NCI-H2196 (cell line): ENCODE data around the gene MFAP3L.

ENCODE experiments used
- DNase-seq: peaks from one replicate; lab custom pipeline; 2025; ENCODE audit not compliant: unreplicated experiment; lab: John Stamatoyannopoulos, UW

MFAP3L gene

DNA sequence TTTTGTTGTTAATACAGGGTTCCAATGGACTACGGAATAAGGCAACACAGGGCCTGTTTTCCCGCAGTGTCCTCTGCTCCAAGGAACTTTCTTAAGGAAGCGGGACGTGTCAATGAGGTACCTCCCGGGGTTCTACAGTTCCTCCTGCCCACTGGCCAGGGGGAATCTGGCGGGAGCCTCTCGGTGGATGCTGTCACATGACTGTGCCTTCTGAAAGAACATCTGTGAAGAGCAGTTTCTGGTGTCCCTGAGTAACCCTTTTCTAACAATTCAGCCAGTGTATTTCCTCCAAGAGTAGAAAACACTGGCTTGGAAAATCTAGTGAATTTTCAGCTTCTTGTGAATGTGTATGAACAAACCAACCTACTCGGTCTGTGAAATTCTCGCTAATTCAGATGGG lies 32.7 kb downstream of the MFAP3L start:
- no peak for DNase-seq

DNA sequence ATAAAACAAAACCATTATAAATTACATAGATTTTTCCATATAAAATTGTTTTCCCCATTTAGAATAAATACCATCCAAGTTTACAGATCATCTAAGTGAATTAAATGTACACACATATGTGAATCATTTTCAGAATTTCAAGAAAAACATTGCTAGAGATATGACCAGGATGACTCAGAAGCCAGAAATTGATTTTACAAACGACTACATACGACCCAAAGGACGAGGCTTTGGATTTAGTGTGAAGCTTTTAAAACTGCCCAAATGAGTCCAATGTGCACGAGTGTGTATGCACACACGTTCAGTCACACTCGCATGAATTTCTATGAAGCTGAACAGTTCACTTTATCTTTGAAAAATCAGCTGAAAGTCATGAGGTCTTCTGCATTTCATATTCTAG lies 37.9 kb downstream of the MFAP3L start:
- no peak for DNase-seq

DNA sequence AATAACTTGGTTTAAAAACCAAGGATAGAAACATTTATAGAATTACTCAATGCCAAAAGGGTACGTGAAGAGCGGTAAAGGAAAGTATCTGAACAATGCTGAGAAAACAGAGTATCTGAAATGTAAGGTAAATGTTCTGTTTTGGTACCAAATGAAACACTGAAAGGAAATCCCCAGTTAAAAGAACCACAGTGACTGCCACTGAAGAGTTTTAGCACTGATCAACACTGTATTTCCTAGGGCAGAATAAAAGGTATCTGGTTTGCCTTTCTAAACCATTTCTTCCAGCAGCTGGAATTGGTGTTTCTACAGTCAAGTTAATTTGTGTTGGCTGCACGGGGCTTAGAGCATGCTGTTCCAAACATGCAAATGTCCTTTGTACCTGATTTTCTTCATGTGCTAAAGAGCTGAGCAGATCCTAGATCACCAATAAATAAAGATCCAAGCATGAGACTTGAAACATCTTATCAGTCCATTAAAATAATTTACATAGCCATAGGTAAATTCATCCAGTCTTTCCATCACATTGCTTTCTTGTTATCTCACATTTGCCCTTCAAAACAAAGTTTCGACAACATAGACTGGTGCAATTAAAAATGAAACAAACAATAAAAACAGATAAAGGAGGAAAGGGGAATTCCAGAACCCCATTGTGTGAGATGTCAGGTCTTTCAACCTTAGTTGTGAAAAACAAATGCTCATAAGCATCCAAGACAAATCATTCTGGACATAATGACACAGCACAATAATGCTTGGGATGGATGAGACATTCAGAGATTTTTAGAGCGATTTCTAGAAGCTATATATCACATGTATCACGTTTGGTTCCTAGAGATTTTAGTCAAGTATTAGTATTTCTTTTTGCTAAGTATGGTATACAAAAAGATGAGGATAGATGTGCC lies 38.6 kb downstream of the MFAP3L start:
- DNase-seq = no peak

DNA sequence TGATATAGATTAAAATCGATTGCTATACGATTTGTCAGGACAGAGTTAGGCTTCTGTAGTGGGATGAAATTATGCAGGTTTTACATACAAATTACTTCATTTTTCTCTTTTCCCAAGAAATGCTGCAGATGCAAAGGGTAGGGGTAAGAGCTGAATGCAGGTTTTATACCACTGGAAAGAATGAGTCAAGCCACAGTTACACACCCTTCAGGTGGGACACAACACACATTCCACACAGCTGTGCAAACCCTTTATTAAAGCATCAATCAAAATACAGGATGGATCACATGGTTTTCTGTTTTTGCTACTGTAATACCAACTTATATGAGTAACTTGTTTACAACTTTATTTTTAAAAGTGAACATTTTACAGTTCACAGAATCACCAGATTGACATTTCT lies 39.8 kb downstream of the MFAP3L start:
- no peak for DNase-seq

DNA sequence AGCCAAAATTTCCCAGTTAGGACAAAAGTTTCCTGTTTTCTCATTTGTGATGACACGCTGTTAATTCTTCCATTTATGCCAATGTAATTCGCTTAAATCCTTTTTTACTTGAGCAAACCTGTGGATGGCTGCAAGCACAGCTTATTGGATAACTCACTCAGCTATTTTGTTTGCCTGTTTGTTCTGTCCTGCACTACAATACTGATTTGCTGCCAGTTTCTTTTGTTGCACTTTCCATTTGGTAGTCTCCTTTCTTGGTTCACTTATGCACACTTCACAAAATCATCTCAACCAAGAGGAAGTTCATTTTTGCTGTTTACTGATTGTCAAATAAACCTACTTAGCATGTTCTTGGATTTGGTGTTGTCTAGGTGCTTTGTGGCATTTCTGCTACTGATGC lies 40.3 kb downstream of the MFAP3L start:
- DNase-seq = no peak

DNA sequence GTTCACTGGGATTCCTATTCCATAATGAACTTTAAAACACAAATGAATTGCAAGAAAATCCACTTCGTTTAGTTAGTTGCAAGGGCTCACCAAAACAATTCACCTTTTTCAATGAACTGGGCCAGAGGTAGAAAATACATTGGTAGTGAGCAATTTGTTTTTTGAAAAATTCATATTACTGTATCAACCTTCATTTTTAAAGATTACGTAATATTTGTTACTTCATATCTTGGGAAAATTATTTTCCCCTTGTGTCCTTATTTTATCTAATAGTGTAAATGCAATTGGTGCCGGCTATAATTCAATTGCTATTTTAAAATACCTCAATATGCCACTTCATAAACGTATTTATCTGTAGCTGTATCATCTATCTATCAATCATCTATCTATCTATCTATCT lies 41.5 kb downstream of the MFAP3L start:
- no peak for DNase-seq

DNA sequence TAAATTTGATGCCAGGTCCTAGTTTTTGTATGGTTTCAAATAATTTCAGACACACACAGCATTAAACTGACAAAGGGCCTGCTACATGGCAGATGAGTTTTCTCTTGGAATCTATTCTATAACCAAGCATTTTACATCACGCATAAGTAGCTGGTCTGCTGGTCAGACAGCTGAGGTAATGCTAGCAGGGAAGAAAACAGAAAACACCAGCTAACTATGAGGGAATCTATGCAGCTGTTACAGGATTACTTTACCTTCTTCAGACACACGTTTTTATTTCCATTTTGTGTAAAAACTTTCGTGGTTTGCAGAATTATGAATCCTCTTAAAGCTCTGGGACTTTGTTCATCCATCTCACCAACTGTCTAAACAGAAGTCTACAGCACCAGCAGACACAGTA lies 42.0 kb downstream of the MFAP3L start:
- DNase-seq = no peak

DNA sequence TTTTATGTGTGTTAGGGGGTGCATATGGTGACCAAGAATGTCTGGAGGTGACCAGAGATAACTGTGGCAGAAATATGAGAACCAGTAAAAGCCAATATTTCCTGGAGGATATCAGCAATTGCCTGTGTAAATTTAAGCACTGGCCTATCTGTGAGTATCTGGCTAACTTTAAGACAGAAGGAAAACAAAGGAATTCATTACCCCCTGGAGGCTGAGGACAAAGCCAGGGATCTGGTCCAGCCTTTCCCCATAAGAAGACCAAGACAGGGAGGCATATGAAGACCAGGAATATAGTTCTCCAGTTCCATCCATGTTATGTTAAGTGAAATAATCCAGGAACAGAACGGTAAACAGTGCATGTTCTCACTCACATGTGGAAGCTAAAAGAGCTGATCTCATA lies 49.2 kb downstream of the MFAP3L start:
- no peak for DNase-seq

DNA sequence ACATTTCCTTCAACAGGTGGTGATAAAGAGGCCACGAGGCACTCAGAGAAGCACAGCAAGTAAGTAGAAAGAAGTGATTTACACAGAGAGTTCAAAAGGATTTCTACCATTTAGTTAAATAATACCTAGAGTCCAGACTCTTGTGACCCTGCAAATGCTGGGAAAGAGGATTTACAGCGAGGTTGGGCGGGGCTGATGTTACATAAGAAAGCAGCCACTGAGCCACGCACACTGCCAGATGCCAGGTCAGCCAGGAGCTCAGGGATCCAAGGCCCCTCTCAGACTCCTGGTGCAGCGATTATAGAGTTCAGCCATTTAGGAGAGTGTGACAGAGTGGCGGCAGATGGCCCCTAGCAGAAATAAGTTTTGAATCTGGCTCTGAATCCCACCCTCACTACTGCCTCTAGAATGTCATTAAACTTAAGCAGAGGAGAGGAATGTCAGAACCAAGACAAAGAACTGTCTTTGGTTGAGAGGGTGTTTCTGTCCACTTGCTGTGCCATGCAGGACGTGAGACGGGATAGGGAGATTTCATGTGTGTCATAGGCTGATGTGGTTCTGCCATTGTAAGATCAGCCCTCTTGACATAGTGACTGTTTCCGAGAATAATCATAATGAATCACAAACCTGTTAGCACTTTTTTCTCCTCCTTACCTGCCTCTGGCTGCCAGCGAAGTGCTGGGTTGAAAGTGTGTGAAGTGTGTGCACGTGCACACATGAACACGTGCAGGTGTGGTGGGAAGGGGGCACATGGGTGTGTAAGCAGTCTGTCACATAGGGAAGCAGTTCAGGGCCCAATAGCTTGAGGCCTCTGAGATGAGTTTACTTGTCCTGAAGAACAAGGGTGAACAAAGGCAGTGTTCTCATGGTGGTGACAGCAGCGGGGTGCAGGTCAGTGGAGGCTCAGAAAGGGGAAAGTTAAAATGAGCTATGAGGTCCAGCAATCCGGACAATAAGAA lies 50.1 kb downstream of the MFAP3L start:
- no peak for DNase-seq

DNA sequence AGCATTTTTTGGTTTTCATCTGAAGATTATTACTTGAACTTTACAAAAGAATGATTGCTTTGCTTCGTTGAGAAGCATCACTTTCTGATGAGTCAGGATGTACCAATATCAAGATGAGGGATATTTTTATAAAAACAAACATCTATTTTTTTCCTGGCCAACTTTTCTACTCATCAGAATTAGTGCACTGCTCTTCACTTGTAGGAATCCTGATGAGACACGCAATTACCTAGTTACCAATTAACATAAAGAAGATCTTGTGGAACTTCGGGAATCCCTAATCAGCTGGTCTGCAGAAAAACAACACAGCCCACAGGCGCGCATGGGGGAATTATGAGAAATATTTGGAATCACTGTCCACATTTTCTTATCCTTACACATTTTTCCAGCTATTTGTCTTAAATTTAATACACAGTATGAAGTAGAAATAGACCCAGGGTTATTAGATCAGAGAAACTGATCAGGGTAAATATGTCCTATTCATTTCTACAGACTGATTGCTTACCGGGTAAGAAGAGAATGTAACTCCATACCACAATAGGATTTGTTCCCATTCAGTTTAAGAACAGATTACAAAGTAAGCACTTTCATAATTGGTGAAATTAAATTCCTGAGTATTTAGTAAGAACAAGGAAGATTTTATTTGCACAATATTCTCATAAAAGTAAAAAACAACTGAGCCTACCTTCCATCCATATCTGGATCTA lies 50.9 kb downstream of the MFAP3L start:
- no peak for DNase-seq

DNA sequence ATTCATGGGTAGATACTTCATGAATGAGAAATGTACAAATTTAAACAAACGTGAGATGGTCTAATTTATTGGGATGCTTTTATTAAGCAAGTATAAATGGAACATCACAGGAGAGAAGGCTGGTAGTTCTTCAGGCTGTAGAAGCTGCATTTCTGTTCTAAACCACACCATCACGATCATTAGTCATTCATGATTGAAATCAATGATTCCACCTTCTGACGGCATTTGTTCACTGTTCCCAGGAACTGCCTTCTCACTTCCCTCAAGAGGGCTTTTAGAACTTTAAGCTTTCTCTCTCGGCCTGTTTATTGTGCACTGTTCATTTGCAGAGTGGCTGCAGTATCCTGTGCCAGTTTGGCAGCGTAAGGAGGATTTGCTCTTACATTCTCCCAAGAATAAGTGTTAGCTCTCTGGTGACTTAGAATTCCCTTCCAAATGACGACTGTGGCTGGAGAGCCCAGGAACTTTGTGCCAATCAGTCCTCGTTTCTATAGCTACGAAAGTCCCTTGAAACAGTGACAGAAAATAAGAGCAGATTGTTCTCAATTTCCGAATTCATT lies 54.7 kb downstream of the MFAP3L start:
- DNase-seq = no peak

DNA sequence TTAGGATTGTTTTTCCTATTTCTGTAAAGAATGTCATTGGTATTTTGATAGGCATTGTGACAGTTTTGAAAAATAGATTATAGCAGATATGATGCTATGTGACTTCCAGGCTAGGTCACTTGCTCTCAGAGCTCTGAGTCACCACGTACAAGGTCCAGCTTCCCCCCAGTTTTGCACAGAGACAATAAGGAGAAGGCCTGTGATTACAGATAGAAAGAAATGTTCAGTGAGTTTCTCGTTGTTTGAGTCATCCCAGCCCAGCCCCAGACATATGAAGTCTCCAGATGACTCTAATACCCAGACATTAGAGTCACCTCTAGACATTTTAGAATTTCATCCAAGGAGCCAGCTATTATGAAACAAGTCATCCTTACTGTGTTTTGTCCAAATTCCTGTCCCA lies 57.2 kb downstream of the MFAP3L start:
- no peak for DNase-seq

DNA sequence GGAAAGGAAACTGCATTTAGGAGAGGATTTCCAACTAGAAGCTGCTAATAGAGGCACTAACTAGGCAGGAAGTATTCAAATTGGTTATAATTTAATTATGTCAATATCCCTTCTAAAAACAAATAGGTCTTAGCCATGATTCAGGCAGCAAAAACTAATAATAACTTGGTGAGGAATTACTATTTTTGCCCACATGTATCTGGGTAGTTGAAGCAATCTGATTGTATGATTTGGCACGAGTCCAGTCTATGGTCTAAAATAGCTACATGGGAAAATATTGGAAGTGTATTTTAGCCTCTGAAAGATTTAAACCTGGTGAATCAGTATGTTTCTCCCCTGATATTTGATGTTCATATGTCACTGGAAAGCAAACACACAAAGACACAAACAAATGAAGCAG lies 62.2 kb downstream of the MFAP3L start:
- DNase-seq = no peak

DNA sequence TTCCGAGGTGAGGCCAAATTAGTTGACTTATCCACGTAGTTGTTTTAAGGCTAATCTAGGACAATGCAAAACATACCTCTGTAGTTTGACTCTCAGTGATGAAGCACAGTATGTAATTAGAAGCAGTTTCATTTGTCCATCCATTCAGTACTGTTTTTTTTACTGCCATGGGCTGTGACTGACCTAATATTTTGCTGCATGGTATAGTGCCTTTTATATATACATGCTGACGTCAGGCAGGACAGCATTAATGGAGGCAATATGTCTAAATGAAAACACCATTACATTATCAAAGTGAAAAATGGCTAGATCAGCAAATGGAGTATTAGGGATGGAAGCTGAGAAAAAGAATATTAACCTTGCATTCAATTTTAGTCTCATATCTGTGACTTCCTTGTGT lies 66.9 kb downstream of the MFAP3L start:
- no peak for DNase-seq

DNA sequence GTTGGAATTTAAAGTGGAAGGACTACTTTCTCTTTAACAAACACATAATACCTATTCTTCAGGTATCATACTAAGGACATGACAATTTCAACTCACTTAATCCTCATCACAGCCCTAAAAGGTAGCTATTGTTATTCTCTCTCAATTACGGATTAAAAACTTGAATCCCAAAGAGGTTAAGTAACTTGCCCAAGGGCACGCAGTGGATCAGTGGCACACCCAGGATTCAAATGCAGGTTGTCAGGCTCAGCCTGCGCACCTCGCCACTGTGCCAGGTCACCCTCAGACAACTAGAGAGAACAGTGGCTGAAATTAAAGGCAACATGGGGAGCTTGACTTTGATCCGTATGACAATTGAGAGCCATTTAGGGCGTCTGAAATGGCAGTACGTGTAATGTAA lies 67.6 kb downstream of the MFAP3L start:
- DNase-seq = no peak

DNA sequence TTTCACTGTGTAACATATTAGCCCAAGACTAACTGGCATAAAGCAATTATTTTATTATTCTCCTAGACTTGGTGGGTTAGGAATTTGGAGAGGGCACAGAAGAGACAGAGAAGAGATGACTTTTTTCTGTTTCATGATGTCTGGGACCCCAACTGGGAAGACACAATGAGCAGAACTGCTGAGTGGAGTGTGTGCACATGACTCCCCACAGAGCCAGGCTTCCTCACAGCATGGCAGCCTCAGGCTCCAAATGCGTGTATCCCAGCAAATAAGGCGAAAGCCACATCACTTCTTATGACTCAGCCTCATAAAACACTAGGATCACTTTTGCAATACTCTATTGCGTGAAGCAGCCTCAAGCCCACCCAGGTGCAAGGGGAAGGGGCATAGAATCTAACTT lies 68.4 kb downstream of the MFAP3L start:
- DNase-seq = no peak

DNA sequence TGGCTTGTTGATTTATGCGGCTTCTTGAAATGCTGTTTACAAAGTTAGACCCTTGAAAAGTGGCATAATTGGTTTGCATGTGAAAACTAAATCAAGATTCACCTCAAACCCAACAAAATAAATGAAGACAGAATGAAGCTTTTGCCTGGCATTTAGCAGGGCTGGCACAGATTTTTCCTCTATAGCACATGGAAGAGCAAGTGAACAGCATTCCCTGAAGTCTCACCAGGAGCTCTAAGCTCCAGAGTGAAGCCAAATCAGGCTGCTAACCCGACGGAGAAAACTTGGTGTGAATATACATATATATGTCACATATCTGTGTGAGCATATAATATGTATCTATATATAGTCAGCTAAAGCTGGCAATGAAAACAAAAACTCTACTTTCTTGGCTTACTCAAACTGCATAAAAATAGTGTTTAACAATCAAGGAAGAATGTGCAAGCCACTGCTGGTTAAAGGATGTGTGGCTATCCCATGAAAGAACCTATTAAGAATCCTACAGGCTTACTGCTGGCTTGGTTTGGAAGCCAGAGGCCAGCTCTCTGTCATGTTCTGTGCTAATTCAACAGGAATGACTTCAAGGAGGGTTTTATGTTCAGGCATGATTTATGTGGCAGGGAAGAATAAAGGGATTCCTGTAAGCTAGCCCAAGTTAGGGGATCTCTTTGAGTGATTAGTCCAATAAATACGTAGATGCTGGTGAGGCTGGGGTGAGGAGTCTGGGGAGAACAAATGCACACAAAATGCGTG lies 69.9 kb downstream of the MFAP3L start:
- DNase-seq = no peak

DNA sequence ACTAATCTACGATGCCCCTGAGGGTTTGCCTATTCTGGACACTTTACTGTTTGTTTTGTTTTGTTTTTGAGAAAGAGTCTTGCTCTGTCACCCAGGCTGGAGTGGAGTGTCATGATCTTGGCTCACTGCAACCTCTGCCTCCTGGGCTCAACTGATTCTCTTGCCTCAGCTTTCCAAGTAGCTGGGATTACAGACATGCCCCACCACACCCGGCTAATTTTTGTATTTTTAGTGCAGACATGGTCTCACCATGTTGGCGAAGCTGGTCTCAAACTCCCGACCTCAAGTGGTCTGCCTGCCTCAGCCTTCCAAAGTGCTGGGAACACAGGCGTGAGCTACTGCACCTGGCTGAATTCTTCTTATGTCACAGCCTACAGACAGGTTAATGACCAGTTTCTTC lies 70.7 kb downstream of the MFAP3L start:
- no peak for DNase-seq

DNA sequence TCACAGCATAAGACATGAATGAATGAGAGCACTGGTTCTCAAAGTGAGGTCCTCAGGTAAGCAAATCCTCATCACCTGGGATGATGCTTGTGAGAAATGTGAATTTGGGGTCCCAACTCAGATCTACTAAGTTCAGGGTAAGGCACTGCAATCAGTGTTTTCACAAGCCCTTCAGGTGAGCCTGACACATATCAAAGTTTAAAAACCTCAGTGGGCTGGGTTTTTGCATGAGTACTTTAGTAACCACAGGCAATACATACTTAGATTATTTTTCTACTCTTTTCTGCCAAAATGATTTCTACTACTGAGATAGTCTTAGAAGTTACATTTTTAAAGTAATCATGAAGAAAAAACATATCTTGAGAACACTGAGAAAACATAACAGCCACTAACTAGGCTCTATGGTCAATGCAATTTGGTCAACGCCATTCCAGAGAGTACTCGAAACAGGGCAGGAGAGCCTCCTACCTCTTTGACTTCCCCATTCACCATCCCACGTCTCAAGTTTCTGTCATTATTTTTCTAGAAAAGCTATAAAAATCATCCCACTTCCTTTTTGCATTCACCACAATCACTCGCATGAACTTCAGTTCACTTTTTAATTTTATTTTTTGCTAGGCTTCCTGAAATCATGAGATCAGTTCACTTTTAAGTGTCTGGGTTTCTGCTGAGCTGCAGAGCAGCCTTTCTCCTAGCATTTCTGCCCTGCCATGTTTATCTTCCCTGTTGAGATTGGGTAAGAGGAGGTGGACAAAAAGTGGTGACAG lies 73.8 kb downstream of the MFAP3L start:
- DNase-seq = no peak

DNA sequence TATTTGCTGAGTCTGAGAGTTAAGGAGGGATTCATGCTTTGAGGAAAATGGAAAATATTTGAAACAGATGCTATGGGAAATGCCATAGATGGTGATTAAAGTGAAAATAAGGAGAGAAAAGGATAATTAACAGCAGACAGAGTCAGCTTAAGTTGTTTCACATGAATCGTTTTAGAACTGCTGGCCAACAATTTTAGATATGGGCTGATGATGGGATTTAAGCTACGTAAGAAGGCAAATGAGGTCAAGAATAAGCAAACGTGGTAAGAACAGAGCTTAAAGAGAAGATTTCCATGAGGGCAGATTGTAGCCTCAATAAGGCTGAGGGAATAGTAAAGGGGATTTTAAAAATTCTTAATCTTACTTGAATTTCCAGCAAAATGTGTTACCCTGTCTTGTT lies 77.9 kb downstream of the MFAP3L start:
- no peak for DNase-seq
